Smooth muscle cell of the brain vasculature (primary cell): ENCODE measurements around the gene ITGB2.
A peak's percentile ranks its signal among the peaks of the same experiment; 100 is the strongest.

ENCODE experiments used
- DNase-seq: peaks from one replicate; pipeline ENCODE4 v3.0.0-alpha.2; 2012; ENCODE audit warnings: low read depth, low spot score

Gene ITGB2

GRCh38 chr21:44920694-44921604 is at the start of gene ITGB2:
Gene ITGB2 (minus strand): TSS chr21:44920899. CDS start chr21:44910782, 10,117 bp downstream.
- no peak for DNase-seq

- DNase-seq, result no peak
Measured at GRCh38 chr21:44969931-44970755, 49.4 kb upstream of the ITGB2 start.

GRCh38 chr21:44969066-44969670 is 48.5 kb upstream of the ITGB2 start:
- DNase-seq, result no peak

GRCh38 chr21:44967082-44968047 is 46.7 kb upstream of the ITGB2 start:
- DNase-seq, result no peak

- DNase-seq, result no peak
Measured at GRCh38 chr21:44966135-44967081, 45.7 kb upstream of the ITGB2 start.

- no peak for DNase-seq
Measured at GRCh38 chr21:44965251-44966022, 44.7 kb upstream of the ITGB2 start.

GRCh38 chr21:44964381-44964780 is 43.7 kb upstream of the ITGB2 start:
- no peak for DNase-seq

- peak; percentile 80 for DNase-seq
Measured at GRCh38 chr21:44962403-44962966, 41.8 kb upstream of the ITGB2 start.

GRCh38 chr21:44960141-44961092 is 39.7 kb upstream of the ITGB2 start:
- no peak for DNase-seq

GRCh38 chr21:44959376-44960091 is 38.8 kb upstream of the ITGB2 start:
- no peak for DNase-seq

- peak; percentile 92 for DNase-seq
Measured at GRCh38 chr21:44958471-44959191, 37.9 kb upstream of the ITGB2 start.

- DNase-seq, result no peak
Measured at GRCh38 chr21:44957901-44958451, 37.3 kb upstream of the ITGB2 start.

GRCh38 chr21:44957047-44957831 is 36.5 kb upstream of the ITGB2 start:
- no peak for DNase-seq

GRCh38 chr21:44956356-44957046 is 35.8 kb upstream of the ITGB2 start:
- DNase-seq, result no peak
